Measurements from ENCODE around the gene DVL3.
A peak's percentile ranks its signal among the peaks of the same experiment; 100 is the strongest.

The DVL3 gene

DNA sequence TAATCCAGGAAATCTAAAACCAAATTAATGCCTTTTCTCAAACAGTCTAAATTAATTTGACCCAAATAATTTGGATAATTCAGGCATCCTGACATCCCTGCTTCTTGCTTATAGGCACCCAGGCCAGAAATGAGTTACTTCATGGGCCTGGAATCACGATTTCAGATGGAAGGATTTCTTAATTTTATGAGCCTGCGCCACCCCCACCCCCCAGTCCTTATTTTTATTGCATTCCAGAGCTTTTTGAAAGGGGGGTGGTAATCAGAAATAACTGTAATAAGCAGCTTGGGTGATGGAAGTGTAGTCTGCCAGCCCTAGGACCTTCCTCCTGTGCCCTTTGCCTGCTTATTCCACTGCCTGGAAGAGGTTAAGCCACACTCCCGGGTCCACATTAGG lies 20.8 kb downstream of the DVL3 start:
- no peak overlapping the region for H3K27ac ChIP-seq (ENCODE audit: low read length)
- no CpG with 5 or more reads among the region's 3 CpGs for WGBS (ENCODE audit: insufficient coverage, insufficient read length)
- H3K4me1 ChIP-seq (ENCODE audit: control insufficient read depth, insufficient read depth, low read length) = peaks cover 1% of the 10 kb centered on the region; the same call in 1 of the 2 replicates
- H3K4me3 ChIP-seq (ENCODE audit: low read length) = peak overlapping the region; percentile 10; the same call in 1 of the 2 replicates
- no peaks in the 10 kb centered on the region for H3K27me3 ChIP-seq (ENCODE audit: control insufficient read depth, insufficient read depth, low read length)
- DNase-seq (ENCODE audit: low read depth, low spot score) = no peak
- H3K36me3 ChIP-seq (ENCODE audit: control insufficient read depth, insufficient read depth, low read length) = peaks cover 28% of the 10 kb centered on the region
- no peaks in the 10 kb centered on the region for H3K9me3 ChIP-seq (ENCODE audit: control insufficient read depth, insufficient read depth, low read length)

DNA sequence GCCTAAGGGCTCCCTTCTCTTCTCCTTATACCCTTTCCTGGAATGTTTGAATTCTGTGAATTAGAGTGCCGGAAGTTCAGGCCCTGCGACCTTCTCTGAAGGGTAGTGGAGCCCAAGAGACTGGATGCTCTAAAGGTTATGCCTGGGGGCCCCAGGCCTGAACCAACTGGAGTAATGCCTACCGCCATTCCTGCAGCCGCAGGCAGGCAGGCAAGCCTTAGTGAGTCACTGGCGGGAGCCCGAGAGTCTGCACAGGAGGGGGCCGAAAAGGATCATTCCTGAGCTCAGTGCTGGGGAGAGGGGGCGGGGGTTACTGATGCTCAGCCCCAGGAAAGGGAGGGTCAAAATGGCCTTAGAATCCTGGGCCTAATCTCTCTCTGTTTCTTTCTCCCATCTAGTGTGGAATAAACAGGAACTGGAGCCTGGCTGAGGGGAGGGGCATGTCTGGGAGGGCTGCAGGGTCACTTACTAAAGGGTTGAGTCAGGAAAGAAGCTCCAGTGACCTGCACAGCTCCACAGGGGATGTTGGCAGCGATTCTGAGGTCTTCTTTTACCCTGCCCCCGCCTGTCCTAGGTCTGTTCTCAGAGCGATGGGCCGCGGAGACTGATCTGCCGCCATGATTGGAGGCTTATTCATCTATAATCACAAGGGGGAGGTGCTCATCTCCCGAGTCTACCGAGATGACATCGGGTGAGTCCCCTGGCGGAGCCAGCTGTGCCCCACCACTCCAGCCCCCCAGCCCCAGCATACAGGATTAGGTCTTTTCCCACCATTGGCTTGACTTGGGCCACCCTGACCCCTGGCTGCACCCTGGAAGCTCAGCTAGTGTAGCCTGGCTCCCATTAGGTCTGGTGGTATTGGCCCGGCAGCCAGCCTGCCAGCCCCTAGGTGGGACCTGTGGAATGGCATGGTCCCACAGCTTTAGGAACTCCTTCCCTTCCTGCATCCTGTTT lies 21.5 kb downstream of the DVL3 start:
- Histone ChIP-seq H3K27ac (ENCODE audit: low read length) (no peak overlapping the region), H3K36me3 (ENCODE audit: control insufficient read depth, insufficient read depth, low read length) (peaks cover 31% of the 10 kb centered on the region), H3K4me1 (ENCODE audit: control insufficient read depth, insufficient read depth, low read length) (peaks cover 1% of the 10 kb centered on the region; the same call in 1 of the 2 replicates), H3K9me3 (ENCODE audit: control insufficient read depth, insufficient read depth, low read length) (no peaks in the 10 kb centered on the region), H3K4me3 (ENCODE audit: low read length) (peak overlapping the region; percentile 10; the same call in 1 of the 2 replicates), H3K27me3 (ENCODE audit: control insufficient read depth, insufficient read depth, low read length) (no peaks in the 10 kb centered on the region)
- WGBS (ENCODE audit: insufficient coverage, insufficient read length) = no CpG with 5 or more reads among the region's 19 CpGs
- no peak for DNase-seq (ENCODE audit: low read depth, low spot score)

DNA sequence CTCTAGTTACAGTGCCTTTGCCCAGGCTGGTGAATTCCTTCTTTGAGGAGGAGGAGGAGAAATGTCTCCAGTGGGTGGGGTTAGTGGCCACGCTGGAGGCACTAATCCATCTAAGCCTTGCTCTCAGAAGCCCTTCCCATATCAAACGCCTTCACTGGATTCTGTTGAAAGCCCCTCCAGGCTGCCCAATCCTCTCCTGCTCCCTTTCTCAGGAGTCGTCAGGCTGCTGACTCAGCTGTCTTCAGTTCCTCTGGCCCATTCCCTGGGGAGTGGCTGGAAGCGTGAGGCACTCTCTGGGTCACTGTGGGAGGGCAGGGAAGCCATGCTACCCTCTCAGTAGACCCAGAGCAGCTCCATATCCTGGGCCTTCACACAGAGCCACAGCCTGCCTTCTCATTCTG lies 22.2 kb downstream of the DVL3 start:
- Histone ChIP-seq H3K4me3 (ENCODE audit: low read length) (no peak overlapping the region), H3K9me3 (ENCODE audit: control insufficient read depth, insufficient read depth, low read length) (no peaks in the 10 kb centered on the region), H3K36me3 (ENCODE audit: control insufficient read depth, insufficient read depth, low read length) (peaks cover 38% of the 10 kb centered on the region), H3K4me1 (ENCODE audit: control insufficient read depth, insufficient read depth, low read length) (peaks cover 1% of the 10 kb centered on the region; the same call in 1 of the 2 replicates), H3K27ac (ENCODE audit: low read length) (no peak overlapping the region), H3K27me3 (ENCODE audit: control insufficient read depth, insufficient read depth, low read length) (no peaks in the 10 kb centered on the region)
- no CpG with 5 or more reads among the region's 4 CpGs for WGBS (ENCODE audit: insufficient coverage, insufficient read length)
- no peak for DNase-seq (ENCODE audit: low read depth, low spot score)

DNA sequence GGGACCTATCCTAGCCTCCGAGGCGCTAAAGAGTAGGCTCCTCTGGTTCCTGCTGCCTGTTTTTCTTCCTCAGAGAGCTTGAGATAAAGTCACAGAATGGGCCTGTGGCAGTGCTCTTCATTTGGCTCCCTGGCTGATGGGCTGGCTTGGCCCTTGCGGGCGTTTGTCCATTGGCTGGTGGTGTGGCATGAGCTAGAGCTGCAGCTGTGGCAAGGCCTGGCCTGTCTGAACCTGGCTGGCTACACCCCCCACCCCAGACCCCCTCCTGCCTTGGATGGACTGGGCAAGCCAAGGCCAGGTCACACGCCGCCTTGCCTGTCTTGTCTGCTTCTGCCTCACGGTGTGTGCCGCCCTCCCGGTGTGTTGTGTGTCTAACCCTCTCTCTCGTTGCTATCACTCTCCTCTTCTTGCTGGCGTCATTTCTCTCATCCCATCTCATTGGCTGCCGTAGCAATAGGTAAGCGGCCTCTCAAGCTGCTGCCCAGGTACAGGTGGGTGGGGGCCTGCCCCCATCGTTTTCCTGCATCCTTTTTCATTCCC lies 22.7 kb downstream of the DVL3 start:
- no peak for DNase-seq (ENCODE audit: low read depth, low spot score)
- H3K9me3 ChIP-seq (ENCODE audit: control insufficient read depth, insufficient read depth, low read length) = no peaks in the 10 kb centered on the region
- no peak overlapping the region for H3K27ac ChIP-seq (ENCODE audit: low read length)
- no peaks in the 10 kb centered on the region for H3K27me3 ChIP-seq (ENCODE audit: control insufficient read depth, insufficient read depth, low read length)
- H3K36me3 ChIP-seq (ENCODE audit: control insufficient read depth, insufficient read depth, low read length) = peaks cover 41% of the 10 kb centered on the region
- WGBS (ENCODE audit: insufficient coverage, insufficient read length) = no CpG with 5 or more reads among the region's 14 CpGs
- H3K4me3 ChIP-seq (ENCODE audit: low read length) = no peak overlapping the region
- peaks cover 1% of the 10 kb centered on the region; the same call in 1 of the 2 replicates for H3K4me1 ChIP-seq (ENCODE audit: control insufficient read depth, insufficient read depth, low read length)

DNA sequence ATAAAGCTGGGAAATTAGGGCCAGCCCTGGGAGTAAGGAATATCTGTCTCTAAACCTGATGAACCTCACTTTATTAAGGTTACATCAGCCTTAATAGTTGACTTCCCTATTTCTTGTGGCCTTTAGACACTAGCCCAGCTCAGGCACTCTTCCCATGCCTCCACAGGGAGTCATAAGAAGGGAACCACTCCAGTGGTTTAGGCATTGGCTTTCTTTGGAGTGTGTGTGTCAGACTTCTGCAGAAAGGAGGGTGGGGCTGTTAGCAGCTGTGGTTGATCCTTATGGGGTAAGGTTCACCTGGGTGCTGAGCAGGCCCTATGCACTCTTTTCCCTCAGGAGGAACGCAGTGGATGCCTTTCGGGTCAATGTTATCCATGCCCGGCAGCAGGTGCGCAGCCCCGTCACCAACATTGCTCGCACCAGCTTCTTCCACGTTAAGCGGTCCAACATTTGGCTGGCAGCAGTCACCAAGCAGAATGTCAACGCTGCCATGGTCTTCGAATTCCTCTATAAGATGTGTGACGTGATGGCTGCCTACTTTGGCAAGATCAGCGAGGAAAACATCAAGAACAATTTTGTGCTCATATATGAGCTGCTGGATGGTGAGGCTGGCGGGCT lies 23.5 kb downstream of the DVL3 start:
- Histone ChIP-seq H3K27ac (ENCODE audit: low read length) (no peak overlapping the region), H3K4me3 (ENCODE audit: low read length) (no peak overlapping the region)
- no CpG with 5 or more reads among the region's 13 CpGs for WGBS (ENCODE audit: insufficient coverage, insufficient read length)

DNA sequence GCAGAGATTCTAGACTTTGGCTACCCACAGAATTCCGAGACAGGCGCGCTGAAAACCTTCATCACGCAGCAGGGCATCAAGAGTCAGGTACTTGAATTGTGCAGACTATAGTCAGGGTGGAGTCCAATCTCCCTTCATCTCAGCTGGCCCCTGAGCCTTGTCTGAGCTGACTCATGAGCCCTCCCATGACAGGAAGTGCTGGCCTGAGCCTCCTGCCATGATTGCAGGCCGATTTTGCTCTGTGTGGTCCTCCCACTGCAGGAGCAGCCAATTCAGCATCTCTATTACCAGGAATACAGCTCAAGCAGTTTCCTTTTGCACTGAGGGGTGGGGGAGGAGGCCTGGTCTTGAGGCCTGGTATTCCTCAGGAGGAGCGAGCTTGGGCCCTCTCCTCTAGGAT lies 25.0 kb downstream of the DVL3 start:
- no CpG with 5 or more reads among the region's 6 CpGs for WGBS (ENCODE audit: insufficient coverage, insufficient read length)
- no peaks in the 10 kb centered on the region for H3K9me3 ChIP-seq (ENCODE audit: control insufficient read depth, insufficient read depth, low read length)
- peaks cover 41% of the 10 kb centered on the region for H3K36me3 ChIP-seq (ENCODE audit: control insufficient read depth, insufficient read depth, low read length)
- no peak overlapping the region for H3K4me3 ChIP-seq (ENCODE audit: low read length)
- H3K4me1 ChIP-seq (ENCODE audit: control insufficient read depth, insufficient read depth, low read length) = peaks cover 1% of the 10 kb centered on the region; the same call in 1 of the 2 replicates
- H3K27ac ChIP-seq (ENCODE audit: low read length) = no peak overlapping the region
- no peaks in the 10 kb centered on the region for H3K27me3 ChIP-seq (ENCODE audit: control insufficient read depth, insufficient read depth, low read length)
- no peak for DNase-seq (ENCODE audit: low read depth, low spot score)

More for the DNA sequence above, 23.5 kb downstream of the DVL3 start:
- no peaks in the 10 kb centered on the region for H3K27me3 ChIP-seq (ENCODE audit: control insufficient read depth, insufficient read depth, low read length)
- peaks cover 41% of the 10 kb centered on the region for H3K36me3 ChIP-seq (ENCODE audit: control insufficient read depth, insufficient read depth, low read length)
- no peaks in the 10 kb centered on the region for H3K9me3 ChIP-seq (ENCODE audit: control insufficient read depth, insufficient read depth, low read length)
- no peak for DNase-seq (ENCODE audit: low read depth, low spot score)
- H3K4me1 ChIP-seq (ENCODE audit: control insufficient read depth, insufficient read depth, low read length) = peaks cover 1% of the 10 kb centered on the region; the same call in 1 of the 2 replicates

DNA sequence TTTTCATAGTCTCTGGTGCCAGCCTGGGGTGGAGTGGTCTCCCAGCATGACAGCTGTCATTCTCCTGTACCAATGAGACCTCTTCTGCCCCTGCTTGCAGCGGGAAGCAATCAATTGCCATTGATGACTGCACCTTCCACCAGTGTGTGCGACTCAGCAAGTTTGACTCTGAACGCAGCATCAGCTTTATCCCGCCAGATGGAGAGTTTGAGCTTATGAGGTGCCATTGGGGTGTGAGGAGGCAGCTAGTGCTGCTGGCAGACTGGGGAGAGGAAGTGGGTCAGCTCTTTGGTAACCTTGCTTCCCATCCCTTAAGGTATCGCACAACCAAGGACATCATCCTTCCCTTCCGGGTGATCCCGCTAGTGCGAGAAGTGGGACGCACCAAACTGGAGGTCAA lies 26.4 kb downstream of the DVL3 start:
- no peaks in the 10 kb centered on the region for H3K27me3 ChIP-seq (ENCODE audit: control insufficient read depth, insufficient read depth, low read length)
- no peak overlapping the region for H3K4me3 ChIP-seq (ENCODE audit: low read length)
- WGBS (ENCODE audit: insufficient coverage, insufficient read length) = no CpG with 5 or more reads among the region's 9 CpGs
- peaks cover 41% of the 10 kb centered on the region for H3K36me3 ChIP-seq (ENCODE audit: control insufficient read depth, insufficient read depth, low read length)
- H3K27ac ChIP-seq (ENCODE audit: low read length) = no peak overlapping the region
- DNase-seq (ENCODE audit: low read depth, low spot score) = no peak
- H3K9me3 ChIP-seq (ENCODE audit: control insufficient read depth, insufficient read depth, low read length) = no peaks in the 10 kb centered on the region
- H3K4me1 ChIP-seq (ENCODE audit: control insufficient read depth, insufficient read depth, low read length) = peaks cover 1% of the 10 kb centered on the region; the same call in 1 of the 2 replicates

DNA sequence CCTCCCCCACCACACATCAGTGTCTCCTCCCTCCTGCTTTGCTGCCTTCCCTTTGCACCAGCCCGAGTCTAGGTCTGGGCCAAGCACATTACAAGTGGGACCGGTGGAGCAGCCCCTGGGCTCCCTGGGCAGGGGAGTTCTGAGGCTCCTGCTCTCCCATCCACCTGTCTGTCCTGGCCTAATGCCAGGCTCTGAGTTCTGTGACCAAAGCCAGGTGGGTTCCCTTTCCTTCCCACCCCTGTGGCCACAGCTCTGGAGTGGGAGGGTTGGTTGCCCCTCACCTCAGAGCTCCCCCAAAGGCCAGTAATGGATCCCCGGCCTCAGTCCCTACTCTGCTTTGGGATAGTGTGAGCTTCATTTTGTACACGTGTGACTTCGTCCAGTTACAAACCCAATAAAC lies 28.5 kb downstream of the DVL3 start:
- no peak for DNase-seq (ENCODE audit: low read depth, low spot score)
- H3K27me3 ChIP-seq (ENCODE audit: control insufficient read depth, insufficient read depth, low read length) = no peaks in the 10 kb centered on the region
- H3K36me3 ChIP-seq (ENCODE audit: control insufficient read depth, insufficient read depth, low read length) = peaks cover 32% of the 10 kb centered on the region
- H3K4me1 ChIP-seq (ENCODE audit: control insufficient read depth, insufficient read depth, low read length) = no peaks in the 10 kb centered on the region
- H3K4me3 ChIP-seq (ENCODE audit: low read length) = no peak overlapping the region
- WGBS (ENCODE audit: insufficient coverage, insufficient read length) = no CpG with 5 or more reads among the region's 5 CpGs
- no peaks in the 10 kb centered on the region for H3K9me3 ChIP-seq (ENCODE audit: control insufficient read depth, insufficient read depth, low read length)
- H3K27ac ChIP-seq (ENCODE audit: low read length) = no peak overlapping the region

DNA sequence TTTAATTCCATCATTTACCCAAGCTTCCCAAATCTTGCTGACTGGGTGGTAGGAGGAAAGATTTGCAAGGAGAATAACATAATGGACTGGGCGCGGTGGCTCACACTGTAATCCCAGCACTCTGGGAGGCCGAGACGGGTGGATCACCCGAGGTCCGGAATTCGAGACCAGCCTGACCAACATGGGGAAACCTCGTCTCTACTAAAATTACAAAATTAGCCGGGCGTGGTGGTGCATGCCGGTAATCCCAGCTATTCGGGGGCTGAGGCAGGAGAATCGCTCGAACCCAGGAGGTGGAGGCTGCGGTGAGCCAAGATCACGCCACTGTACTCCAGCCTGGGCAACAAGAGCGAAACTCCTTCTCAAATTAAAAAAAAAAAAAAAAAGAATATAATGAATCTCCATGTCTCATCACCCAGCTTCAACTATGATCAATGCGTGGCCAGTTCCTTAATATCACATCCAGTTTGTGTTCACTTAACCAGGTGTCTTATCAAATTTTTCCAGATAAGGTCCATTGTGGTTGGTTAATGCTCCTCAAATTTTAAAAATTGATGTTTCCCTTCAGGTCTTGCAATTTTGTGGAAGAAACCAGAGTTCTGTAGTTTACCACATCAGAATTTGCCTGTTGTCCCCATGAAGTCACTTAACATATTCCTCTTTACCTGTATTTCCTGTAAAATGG lies 29.5 kb downstream of the DVL3 start:
- peaks cover 37% of the 10 kb centered on the region for H3K36me3 ChIP-seq (ENCODE audit: control insufficient read depth, insufficient read depth, low read length)
- WGBS (ENCODE audit: insufficient coverage, insufficient read length) = no CpG with 5 or more reads among the region's 18 CpGs
- H3K9me3 ChIP-seq (ENCODE audit: control insufficient read depth, insufficient read depth, low read length) = no peaks in the 10 kb centered on the region
- H3K27ac ChIP-seq (ENCODE audit: low read length) = no peak overlapping the region
- no peaks in the 10 kb centered on the region for H3K4me1 ChIP-seq (ENCODE audit: control insufficient read depth, insufficient read depth, low read length)
- no peaks in the 10 kb centered on the region for H3K27me3 ChIP-seq (ENCODE audit: control insufficient read depth, insufficient read depth, low read length)
- H3K4me3 ChIP-seq (ENCODE audit: low read length) = no peak overlapping the region
- no peak for DNase-seq (ENCODE audit: low read depth, low spot score)
